Stimulated activated CD4-positive, alpha-beta T cell treated with anti-CD3 and anti-CD28 coated beads, Interleukin-1b, Interleukin-23, amount 100 ng/mL, for 4 hours (primary cell): ENCODE results near the gene GARIN5A.

Experiments
- DNase-seq, 2 donors: peaks; one replicate each; pipeline ENCODE4 v3.0.0-alpha.2; 2020; ENCODE audit warnings: low read depth in 2 of 2

Gene GARIN5A

DNA sequence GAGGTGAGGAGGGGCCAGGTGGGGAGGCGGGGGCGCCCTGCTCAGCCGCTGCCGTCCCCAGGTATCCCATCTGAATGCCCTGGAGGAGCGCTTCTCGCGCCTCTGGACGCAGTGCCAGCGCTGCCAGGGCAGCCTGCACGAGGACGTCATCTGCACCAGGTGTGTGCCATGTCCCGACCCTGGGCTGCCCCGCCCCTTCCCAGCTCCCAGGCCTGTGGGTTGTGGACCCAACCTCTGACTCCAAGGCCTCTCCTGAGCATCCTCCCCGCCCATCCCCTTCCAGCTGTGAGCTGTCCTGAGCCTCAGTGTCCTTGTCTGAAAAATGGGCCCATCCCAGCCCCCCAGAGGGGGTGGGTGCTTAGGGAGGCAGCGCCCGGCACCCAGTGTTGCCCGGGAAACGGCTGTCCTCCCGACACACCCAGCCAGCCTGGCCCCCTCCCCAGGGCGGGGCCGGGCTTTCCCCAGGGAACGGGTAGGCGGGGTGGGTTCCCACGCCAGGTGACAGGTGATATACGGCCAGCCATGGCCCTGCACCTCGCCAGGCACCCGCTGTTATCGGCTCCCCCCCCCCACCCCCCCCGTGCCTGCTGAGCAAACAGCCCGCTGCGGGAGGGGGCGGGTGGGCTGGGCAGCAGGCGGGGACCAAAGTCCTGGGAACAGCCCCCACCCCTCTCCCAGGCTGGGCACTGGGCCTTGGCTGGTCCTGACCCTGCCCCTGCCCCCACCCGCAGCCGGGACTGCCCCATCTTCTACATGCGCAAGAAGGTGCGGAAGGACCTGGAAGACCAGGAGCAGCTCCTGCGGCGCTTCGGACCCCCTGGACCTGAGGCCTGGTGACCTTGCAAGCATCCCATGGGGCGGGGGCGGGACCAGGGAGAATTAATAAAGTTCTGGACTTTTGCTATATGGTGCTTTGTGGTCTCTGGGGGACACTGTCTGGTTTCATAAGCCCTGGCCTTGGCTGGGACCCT, 59.3 kb downstream of the GARIN5A start:
- DNase-seq = no peak
